Astrocyte of the hippocampus (primary cell): ENCODE results near the gene PDC.
"Not testable (repeated sequence)": the region's sequence is repeated elsewhere in the genome, so short reads cannot be mapped to it uniquely, and the experiment has no call there.

Experiments used
- DNase-seq: peaks from one replicate; pipeline ENCODE4 v3.0.0; 2011; ENCODE audit warnings: low read depth, low spot score

The PDC gene

GRCh38 chr1:186465946-186466345 is 5.0 kb upstream of the PDC start:
- DNase-seq, result no peak

GRCh38 chr1:186465491-186465890 is 4.6 kb upstream of the PDC start:
- DNase-seq, result not testable (repeated sequence)

GRCh38 chr1:186463926-186464325 is 3.0 kb upstream of the PDC start:
- DNase-seq, result no peak

- no peak for DNase-seq
Observed at GRCh38 chr1:186463511-186463910, 2.6 kb upstream of the PDC start.

- not testable (repeated sequence) for DNase-seq
Observed at GRCh38 chr1:186459161-186459560, 1.8 kb downstream of the PDC start.

GRCh38 chr1:186456729-186457255 is 4.1 kb downstream of the PDC start:
- DNase-seq, result no peak

- DNase-seq, result no peak
Observed at GRCh38 chr1:186454981-186455380, 5.9 kb downstream of the PDC start.

GRCh38 chr1:186446152-186446551 is 14.8 kb downstream of the PDC start:
- no peak for DNase-seq

GRCh38 chr1:186443638-186444037 is 17.3 kb downstream of the PDC start:
- DNase-seq, result no peak

- DNase-seq, result peak; percentile 6
Observed at GRCh38 chr1:186442651-186443375, 18.1 kb downstream of the PDC start.

GRCh38 chr1:186440584-186440983 is 20.3 kb downstream of the PDC start:
- DNase-seq, result peak; percentile 27

GRCh38 chr1:186438567-186438966 is 22.3 kb downstream of the PDC start:
- no peak for DNase-seq

GRCh38 chr1:186435336-186435735 is 25.6 kb downstream of the PDC start:
- no peak for DNase-seq

- no peak for DNase-seq
Observed at GRCh38 chr1:186429017-186429416, 31.9 kb downstream of the PDC start.

GRCh38 chr1:186426118-186426517 is 34.8 kb downstream of the PDC start:
- DNase-seq, result no peak

GRCh38 chr1:186424539-186424938 is 36.4 kb downstream of the PDC start:
- peak; percentile 11 for DNase-seq

- no peak for DNase-seq
Observed at GRCh38 chr1:186421446-186421845, 39.5 kb downstream of the PDC start.

- no peak for DNase-seq
Observed at GRCh38 chr1:186420923-186421322, 40.0 kb downstream of the PDC start.

GRCh38 chr1:186420311-186420710 is 40.6 kb downstream of the PDC start:
- DNase-seq, result no peak

- DNase-seq, result peak; percentile 2
Observed at GRCh38 chr1:186418503-186418902, 42.4 kb downstream of the PDC start.

GRCh38 chr1:186413319-186413718 is 47.6 kb downstream of the PDC start:
- DNase-seq, result no peak

- DNase-seq, result no peak
Observed at GRCh38 chr1:186409091-186409490, 51.8 kb downstream of the PDC start.

GRCh38 chr1:186404454-186405051 is 56.4 kb downstream of the PDC start:
- peak; percentile 44 for DNase-seq
